Hematopoietic multipotent progenitor cell treated with erythropoietin and hydrocortisone succinate and interleukin-3 and kit ligand, for 17 days (in vitro differentiated cells): Measurements from ENCODE around the gene KPTN.

Experiments
- DNase-seq: peaks from one replicate; pipeline ENCODE4 v3.0.0-alpha.2; 2015; ENCODE audit warnings: low spot score

Gene KPTN

DNA sequence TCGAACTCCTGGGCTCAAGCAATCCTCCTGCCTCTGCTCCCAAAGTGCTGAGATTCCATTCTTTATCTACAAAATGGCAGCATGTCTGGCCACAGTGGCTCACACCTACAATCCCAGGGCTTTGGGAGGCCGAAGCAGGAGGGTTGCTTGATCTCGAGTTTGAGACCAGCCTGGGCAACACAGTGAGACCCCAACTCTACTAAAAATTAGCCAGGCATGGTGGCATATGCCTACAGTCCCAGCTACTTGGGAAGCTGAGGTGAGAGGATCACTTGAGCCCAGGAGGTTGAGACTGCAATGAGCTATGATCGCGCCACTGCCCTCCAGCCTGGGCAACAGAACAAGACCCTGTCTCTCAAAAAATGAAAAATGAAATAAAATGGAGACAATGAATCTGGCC lies 24.7 kb upstream of the KPTN start:
- DNase-seq = no peak

DNA sequence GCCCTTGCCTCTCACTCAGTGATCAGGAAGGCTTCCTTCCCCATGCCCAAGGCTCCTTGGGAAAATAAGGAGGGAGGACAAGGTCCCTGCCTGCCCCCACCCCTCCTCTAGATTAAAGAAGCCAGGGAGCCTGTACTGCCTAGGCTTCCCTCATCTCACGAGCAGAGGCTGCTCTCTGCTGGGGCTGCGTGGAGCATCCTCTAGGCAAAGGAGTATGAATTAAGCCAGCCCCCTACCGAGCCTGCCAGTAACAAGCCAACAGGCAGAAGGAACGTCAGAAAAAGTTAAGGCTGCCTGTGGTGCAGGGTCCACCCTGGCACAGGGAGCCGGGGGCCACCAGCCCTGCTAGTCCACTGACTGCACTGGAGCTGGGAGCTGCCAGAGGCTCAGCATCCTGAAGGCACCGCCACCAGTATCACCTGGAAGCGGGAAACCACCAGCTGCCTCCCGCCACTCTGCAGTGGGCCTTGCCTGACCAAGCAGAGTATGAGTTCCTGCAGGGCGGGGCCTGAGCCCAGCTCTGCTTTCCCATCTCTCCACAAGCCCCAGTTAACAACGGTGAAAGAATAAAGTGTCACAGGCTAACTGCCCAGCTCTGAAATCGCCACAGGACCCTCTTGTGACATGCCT lies 24.0 kb upstream of the KPTN start:
- no peak for DNase-seq

DNA sequence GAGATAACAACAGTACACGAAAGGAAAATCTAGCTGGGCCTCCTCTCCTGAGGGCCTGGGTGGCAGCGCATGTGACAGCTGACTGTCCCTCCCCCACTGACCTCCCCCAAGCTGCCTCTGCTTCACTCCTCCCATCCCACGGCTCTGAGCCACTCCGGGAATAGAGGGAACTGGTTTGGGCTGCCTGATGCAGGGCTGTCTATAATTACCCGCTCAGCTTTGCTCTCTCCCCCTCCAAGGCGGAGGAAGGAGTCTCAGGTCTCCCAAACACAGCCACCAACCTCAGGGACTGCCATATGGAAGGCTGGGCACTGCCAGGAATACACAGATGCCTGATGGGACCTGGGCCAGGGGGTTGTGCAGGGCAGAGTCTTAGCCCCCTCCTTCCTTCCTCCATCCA lies 23.0 kb upstream of the KPTN start:
- no peak for DNase-seq

DNA sequence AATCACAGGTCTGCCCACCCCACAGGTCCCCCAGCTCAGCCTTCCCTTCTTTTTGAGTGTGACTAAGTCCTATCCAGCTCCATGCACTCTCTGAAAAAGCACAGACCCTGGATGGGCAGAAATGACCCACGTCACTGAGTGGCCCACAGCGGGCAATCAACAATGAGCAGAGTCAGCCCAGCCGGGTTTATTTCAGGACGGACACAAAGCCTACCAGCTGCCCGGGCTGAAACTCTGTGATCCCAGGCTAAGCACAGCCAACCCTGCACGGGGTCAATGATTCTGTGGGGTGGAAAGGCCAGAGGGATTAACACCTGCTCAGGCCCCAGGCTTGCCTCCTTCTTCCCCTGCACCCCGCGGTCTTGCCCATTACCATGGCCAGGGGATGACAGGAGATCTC lies 22.4 kb upstream of the KPTN start:
- DNase-seq = no peak

DNA sequence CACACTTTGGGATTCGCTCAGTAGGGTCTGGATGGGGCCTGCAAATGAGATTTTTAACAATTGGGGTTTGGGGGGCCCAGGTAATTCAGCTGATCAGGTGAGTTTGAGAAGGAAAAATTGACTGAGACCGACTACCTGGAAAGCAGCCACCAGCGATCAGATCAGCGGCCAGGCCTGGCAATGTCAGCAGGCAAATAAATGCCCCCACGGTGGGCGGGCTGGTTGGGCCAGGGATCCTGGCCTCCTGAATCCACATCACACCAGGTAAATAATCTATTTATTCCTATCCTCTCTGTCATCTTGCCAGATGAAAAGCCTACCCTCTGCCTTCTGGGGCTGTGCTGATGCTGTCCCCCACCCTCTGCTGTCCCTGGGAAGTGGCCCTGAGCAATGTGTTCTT lies 21.5 kb upstream of the KPTN start:
- DNase-seq = no peak

DNA sequence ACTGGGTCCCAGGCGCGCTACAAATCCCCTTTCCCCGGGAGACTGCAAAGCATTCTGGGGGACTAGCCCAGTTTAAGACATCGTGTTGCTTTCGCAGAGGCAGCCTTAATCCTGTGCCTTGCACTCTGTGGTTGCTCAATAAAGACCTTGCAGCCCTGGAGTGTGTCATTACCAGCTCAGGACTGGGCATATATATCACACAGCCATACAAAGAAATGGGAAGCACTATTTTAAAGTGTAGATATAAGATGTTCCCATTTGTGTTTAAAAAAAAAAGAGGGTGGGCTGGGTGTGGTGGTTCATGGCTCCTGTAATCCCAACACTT lies 19.8 kb upstream of the KPTN start:
- DNase-seq = no peak

DNA sequence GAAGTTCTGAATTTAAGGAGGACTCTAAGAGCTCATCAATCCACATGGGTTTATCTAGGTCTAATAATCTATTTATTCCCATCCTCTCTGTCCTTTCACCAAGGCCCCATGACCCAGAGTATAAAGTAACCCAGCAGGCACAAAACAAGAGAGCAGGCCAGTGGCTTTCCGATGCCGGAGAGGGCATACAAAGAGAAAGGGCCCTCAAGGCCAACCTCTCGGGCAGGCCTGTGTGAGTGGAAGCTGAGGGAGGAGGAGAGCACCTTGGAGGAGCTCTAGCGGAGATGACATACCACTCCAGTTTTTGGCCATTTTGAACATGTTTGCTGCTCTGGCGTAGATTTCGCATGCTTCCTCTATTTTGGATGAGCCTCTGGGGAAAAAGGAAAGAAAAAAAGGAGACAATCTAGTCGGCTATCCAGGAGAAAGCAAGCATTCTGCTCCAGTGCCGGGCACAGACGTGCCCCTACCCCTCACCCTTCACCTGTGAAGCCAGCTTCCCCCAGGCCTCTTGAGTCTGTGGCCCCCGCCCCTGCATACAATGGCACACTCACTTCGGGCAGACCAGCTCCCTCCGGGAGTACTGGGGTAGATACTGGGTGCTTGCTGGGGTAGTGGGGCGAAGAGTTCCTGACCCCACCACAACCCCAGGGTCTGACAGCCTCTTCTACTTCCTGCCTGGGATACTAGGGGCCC lies 19.3 kb upstream of the KPTN start:
- no peak for DNase-seq

DNA sequence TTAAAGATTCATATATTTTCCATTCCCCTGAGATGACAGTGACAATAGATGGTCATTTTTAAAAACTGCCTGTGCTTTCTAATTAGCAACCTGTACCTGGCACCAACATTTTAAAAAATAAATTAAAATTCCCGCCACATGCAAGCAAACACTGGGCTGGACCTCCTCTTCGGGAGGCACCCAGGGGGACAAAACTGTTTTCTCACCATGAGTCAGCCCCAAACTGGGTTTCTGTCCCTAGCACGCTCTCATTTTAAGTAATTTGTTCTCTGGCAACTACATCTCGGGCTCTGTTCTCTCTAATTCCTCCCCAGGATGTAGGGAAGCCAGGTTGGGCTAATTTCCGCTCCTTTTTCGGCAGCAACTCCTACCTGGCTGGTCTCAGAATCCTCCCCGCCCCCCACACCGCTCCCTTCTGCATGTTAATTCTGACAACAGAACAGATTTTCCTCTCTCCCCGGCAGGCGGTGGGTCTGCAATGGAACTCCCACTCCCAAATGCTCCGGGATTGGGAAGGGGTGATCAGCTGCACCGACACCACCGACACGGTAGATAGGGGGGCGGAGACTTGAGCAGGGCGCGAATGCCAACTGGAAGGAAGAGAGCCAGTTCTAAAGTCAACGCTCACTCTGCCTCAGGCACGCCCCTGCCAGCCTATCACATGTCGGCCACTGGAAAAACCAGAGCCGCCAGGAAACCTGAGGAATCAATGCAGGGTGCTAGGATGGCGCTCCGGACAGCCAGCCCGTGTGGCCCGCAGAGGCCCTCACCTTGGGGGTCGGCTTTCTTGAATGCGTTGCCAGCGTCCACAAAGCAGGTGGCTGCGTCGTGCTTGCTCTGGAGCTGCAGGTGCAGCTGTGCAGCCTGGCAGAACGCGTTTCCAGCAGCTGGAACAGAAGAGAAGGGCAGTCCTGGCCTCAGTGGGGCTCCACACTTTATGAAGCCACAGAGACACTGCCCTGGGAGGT lies 16.1 kb upstream of the KPTN start:
- DNase-seq = no peak

DNA sequence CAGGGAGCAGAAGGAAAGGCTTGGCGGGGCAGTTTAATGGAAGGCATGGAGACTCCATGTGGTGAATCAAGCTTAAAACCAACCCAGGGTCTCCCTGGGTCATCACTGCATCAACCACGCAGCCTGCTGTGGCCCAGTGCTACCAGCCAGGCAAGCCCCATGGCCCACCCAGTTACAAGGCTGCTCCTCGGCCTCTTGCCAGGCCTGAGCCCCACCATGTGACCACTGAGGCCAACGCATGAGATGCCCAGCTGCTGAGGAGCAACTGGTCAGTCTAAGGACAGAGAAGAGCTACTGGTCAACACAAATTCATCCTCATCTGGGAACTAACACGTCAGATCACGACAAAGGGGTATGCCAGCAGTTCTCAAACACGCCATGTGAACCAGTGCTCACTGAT lies 15.4 kb upstream of the KPTN start:
- no peak for DNase-seq

DNA sequence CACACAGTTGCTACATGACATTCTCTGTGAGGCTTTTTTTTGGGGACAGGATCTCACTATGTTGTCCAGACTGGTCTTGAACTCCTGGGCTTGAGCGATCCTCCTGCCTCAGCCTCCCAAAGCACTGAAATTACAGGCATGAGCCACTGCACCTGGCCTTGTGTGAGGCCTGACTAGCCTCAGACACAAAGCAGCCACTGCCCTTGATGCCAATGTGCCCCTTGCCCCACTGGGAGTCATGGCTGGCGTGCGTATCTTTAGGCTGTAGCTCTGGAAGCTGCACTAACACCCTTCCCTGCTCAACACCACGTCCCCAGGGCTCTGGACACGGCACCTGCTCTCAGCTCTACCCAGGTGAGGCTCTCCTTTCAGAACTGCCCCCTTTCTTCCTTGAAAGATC lies 14.5 kb upstream of the KPTN start:
- DNase-seq = no peak

DNA sequence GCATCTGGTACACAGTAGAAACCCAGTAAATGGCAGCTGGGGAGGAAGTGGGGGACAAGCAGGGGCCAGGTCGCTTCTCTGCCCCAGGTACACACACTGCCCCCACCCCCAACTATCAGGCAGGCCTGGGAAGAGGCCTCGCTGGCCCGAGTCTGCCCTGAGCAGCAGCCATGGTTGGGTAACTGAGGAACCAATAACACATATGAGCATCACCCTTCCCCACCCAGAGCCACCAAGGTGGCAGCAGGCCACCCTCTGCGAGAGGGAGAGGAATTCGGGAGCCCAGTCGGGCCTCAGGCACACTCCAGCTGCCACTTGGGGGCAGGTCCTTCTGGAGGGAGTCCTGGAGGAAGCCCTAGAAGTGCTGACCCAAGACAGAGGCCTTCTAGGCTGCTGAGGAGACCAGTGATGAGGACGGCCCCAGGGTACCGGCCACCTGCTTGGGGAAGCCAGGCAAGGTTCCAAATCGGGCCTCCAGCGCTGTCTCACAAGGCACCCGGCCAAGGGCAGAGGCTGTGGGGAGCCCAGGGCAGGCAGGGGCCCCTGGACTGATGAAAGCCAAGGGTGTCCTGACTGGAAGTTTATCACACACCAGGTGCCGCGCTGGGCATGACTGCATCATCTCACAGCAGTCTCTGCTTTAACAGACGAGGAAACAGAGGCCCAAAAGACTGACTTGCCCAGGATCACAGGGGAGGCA lies 14.0 kb upstream of the KPTN start:
- peak; percentile 44 for DNase-seq

DNA sequence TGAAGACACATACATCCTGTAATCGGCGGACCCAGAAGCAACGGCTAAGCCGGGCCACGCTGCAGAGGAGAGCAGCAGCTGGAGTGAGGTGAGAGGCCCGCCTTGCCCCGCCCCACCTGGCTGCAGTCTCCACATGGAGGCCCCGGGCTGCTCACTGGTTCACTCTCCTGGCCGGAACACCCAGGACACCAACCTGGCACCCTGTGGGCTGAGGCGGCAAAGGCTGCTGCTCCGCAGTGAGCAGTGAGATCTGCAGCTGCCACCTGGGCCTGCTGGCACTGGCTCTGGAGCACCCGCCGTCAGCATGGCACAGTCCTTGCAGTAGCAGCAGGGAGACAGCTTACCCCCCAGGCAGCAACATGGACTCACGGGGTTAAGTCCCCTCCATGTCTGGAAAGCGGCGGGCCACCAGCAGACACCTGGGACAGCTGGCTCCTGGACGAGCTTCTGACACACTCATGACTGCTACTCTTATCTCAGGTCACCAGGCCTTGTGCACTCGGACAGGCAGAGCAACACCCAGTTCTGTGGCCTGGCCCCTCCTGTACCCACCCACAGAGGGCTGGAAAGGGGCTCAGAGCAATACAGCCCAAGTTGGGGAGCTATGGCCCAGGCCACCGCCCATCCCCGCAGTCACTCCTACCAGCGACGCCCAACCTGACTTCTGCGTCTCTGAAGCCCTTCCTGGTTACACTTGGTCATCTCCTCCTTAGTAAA lies 13.2 kb upstream of the KPTN start:
- DNase-seq = peak; percentile 82

DNA sequence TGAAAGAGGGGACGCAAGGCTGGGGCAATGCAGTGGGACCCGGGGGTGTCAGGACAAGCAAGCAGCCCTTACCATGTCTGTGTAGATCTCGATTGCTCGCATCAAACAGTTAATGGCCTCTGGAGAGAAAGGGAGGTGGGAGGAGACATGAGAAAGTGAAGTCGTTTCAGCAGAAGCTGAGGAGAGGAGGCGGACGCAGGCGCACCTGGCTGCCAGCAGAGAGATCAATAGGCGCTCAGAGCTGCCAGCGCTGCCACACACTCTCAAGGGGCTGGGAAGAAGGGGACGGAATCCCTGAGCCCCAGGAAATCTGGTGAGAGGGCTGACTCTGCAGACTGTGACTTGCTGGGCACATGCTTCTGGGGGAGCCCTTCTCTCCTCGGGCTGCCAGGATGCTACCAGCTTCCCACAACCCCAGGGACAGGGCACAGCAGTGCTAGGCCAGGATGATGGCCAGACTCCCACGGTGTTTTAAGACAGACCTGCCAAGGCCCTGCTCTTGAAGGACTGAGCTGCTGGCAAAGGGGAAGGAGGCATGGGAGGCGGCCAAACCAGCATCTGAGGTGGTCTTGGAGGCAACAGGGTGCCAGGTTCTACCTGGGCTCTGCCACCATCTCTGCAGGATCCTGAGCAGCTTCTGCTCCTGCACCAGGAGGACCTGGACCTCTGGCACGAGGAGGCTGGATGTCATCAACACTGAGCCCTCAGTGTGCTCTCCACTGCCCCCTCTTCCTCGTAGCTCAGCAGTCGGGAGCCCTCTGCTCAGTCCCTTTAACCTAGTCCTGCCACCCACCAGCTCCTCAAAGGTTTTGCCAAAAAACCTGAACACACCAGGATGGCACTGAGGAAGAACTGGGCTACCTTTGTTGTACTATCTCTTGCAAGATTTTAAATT lies 11.7 kb upstream of the KPTN start:
- peak; percentile 42 for DNase-seq

DNA sequence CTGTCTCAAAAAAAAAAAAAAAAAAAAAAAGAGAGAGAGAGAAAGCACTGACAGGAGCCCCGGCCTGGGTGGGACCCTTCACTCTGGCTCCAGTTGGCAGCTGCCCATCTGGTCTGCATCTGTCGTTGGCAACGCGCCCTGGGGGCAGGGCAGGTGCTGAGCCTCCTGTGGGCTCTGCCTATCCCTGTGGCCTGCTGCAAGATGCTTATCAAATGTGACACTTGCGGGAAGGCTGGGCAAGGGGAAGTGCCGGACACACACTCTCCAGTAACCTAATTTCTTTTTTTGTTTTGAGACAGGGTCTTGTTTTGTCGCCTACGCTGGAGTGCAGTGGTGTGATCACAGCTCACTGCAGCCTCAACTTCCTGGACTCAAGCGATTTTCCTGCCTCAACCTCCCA lies 10.7 kb upstream of the KPTN start:
- peak; percentile 89 for DNase-seq

DNA sequence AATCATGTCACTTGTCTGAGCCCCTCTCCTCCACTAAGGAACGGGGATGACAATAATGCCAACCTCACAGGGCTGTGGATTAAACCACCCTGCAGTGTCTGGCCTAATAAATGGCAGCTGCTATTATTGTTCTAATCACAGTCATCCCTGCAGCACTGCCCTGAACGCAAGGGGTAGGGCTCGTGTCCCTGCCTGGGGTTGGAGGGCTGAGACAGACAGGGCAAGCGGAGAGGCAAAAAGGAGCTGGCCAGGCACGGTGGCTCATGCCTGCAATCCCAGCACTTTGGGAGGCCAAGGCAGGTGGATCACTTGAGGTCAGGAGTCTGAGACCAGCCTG lies 10.2 kb upstream of the KPTN start:
- no peak for DNase-seq

DNA sequence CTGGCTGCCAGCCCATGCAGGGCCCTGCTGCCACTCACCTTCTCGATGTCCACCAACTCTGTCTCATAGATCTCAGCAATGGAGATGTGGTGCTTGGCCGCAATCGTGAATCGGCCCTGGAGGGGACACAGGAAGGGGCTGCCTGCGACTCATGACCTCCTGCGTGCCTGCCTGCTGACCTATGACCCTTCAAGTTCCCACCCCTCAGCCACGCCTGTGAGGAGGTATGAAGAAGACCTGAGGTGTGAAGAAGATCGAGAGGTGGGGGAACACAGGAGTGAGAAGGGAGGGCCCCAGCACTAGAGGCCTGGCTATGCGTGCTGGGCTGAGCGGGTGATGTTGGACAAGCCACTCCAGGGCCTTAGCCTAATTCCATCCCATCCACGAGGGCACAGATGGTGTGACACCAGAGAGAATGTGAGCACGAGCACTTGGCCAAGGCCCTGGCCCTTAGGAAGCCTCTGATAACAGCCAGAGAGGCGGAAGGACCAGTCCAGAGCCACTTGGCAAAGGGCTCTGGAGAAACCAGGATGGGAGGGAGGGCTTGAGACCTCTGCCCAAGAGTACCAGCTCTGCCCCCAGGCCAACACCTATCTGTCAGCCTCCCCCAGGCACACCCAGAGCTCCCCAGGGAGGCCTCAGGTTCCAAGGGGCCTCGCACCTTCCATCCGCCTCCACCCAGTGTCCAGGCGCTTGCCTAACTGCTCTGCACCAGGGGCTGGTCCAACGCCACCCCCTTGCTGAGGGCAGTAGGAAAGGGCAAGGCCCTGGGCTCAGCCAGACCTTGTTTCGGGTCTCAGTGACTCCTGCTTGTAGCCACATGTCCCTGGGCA lies 9.6 kb upstream of the KPTN start:
- no peak for DNase-seq

DNA sequence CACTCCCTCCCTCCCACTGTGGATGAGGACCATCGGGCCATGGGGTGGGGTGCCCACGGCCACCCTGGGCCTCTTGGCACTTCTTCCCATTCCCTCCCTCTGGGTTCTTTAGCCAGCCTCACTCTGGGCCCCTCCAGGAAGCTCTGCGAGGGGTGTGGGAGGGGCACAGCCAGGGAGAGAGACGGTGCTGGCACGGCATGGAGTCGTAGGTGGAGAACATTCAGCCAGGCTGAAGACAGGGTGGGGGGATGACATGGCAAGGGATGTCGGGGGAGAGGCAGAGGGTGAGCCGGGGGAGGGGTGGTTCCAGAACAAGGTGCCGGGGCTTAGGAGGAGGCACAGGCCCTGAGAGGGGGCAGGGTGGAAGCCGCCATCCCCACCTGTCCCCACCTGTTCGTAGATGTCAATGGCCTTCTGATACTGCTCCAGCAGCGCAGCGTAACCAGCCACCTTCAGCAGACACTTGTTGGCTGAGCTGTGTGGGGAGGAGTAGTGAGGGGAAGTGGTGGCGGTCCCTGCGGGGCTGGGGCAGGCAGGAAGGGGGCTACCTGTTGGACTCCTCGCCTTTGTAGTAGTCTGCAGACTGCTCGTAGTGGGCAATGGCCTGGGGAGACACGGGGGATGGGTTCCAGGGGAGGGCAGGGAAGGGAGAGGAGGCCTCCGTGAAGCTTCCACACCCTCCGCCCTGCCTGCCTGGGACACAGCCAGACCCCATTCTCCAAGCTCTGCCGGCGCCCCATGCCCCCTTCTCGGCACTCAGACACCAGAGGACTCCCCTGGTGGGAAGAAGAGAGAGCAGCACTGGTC lies 8.8 kb upstream of the KPTN start:
- no peak for DNase-seq

DNA sequence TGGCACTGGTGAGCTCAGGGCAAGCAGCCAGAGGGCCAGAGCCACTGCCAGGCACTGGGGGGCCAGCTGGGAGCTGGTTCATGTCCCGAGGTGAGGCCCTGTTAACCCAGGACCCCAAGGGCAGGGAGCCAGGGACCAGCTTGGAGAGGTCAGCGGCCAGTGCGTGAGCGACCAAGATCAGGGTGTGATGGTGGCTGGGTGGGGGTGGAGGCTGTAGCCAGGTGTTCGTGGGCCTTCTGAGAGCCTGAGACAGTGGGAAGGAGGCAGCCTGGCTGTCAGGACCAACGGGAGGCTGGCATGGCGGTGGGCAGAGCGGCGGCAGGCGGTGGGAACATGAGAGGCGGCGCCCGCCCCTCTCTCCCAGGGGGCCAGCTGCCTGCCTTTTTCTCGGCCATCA lies 8.1 kb upstream of the KPTN start:
- no peak for DNase-seq
